ENCODE data around the gene NAB1.

The NAB1 gene

DNA sequence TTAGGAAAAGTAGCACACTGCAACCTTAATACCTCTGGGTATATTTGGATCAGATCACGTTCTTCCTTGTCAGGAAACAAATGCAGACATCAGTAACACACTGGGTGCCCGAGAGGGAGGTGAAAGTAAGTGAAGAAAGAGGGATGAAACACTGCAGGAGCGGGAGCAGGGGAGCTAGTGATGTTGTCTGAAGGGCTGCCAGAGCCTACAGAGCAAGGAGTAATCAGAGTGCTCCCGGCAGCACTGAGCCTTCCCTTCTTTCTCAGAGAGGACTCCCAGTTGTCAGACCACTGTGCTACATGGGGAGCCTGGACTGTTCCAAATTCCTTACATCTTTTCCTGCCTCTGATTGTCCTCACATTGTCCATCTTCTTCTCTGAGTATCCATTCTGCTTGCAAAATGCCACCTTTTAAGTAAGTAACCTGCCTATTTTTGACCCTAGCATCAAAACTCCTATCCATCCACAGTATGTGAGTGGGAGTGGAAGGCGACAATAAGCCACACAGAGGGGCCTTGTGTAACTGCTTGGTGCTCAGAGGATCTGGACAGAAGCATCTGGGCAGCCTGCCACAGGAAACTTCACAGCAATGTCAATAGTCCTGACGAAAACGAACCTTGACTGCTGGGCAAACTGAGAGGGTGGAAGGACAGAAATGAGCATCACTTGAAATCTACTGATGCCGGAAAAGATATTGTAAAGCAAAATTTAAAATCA is 10.8 kb upstream of the NAB1 start:
- peak; percentile 85 for DNase-seq (ENCODE audit: low spot score)

DNA sequence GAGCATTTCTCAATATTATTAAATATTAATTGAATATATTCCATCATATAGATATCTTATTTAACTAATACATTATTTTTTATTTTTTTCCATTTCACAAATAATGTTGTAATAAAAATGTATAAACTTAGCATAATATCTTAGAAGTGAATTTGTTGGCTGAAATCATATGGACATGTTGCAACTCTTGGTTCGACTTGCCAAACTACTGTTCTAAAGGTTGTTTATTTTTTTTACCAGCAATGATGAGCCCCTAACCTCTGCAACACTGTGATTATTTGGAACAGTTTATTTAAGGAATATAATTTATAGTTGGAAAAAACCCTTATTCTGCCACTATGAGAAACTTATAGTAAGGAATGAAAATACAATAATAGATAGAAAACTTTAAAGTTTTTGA is 8.8 kb upstream of the NAB1 start:
- DNase-seq (ENCODE audit: low spot score), result no peak

DNA sequence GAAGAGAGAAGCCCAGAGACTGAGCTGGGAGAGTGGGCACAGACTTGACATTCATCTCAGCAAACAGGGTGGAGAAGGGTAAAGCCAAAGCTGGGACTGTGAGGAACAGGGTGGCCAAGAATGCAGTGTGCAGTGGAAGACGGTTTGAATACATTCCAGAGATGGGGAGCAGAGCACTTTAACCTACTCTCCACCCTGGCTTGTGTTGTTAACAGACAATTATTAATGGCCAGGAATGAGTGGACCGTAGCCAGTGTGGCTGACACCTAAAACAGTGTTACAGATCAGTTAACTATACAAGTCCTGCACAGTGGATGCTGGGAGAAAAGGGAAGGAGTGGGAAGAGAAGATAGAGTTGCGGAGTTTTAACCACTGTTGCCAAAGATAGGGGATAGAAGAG is 7.4 kb upstream of the NAB1 start:
- DNase-seq (ENCODE audit: low spot score), result no peak

DNA sequence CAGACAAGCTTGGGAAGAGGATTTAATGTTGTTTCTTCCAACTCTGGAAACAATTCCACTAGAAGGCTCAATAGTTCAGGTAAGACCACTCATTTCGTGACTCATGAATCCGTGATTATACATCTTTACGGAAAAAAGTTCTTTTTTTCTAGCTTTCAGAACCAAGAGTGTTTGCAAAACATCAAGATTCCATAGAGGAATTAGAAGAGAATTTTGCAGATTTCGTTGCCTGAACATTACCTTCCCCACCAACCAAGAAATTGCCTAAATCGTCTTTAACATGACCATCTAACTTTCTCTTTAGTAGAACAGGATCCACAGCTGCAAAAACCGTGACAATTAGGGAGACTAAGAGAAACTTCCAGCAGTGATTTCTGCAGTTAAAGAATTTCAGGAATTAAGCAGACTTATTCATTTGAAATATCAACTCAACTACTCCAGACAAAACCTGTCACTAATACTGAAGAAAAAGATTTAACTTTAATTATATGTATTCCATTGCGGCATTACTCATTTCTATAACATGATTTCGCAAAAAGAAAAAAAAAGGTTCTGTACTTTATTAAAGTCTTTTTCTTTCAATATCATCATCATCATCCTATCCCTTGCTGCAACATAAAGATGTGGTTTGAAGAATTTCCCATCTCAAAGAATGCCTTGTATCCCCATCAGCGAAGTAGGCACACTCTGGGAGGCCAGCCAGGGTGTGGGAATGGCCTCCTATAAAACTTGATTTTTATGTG is 1.9 kb upstream of the NAB1 start:
- peak; percentile 49 for DNase-seq (ENCODE audit: low spot score)

DNA sequence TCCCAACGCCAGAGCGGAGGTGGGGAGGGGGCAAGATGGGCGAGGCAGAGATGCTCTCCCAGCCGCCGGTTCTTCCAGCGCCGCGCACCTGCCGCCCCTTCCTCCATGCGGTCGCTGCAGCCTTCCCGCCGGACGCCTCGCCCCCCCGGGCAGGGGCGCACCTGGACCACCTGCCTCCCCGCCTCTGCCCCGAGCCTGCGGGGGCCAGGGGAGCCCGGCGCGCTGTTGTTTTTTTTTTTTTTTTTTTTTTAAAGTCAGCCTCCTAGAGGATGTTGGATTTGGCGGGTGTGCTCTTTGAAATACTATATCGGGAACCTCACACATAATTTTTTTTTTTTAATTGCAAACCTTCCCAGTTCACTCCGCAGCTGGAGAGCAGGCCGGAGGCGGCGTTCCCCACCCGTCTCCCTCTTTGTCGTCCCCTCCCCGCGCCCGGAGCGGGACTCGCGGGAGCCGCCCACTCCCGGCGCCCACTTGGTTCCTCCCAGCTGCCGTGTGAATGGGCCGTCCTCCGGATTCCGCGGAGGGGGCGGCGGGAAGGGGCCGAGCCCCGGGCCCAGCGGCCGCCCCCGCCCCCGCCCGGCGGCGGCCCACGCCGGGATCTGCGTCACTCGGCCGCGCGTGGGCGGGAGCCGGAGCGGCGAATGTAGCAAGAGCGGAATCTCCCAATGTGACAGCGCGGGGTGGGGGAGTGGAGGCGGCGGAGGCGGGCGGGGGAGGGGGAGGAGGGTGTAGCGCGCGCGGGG is 421 bp upstream of the NAB1 start:
- DNase-seq (ENCODE audit: low spot score), result peak; percentile 95

DNA sequence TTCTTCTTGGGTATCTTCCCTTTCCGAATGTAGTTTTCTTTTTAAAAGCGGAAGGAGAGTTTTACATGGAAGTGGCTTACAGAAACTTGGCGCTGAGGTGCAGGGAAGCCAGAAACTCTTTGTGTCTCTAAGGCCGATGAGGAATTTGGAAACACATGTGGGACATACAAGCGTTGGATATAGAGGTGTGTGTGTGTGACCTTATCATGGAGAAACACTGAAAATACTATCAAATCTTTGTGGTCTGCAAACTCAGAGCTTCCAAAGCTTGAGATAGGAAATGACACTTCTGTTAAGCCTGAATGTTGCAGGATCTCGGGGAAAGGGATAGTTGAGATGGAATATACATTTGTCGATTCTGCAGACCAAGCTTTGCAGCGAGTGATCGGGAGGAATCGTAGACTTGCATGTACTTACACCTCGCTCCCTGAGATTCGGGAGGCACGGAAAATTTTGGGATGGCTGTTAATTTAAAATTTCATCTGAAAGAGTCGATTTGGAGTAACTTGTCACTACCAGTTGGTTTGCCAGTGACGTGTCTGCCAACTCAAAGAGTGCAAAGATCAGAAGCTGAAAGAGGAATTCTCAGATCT is 1.0 kb downstream of the NAB1 start:
- peak; percentile 65 for DNase-seq (ENCODE audit: low spot score)

DNA sequence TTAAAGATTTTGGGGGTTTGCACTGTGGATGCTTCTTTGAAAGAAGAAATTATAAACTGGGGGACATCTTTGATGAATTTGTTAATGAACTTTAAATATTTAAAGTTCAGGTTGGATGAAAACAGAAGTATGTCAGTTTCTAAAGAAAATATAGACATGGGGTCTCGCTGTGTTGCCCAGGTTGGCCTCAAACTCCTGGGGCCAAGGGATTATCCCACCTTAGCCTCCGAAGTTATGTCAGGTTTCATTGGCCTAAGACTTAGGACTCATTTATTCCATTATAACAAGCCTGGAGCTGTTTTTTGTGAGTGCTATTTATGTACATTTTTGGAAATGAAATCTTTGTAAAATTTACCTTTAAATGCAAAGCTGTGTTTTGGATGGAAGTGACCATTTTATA is 2.5 kb downstream of the NAB1 start:
- DNase-seq (ENCODE audit: low spot score), result no peak

DNA sequence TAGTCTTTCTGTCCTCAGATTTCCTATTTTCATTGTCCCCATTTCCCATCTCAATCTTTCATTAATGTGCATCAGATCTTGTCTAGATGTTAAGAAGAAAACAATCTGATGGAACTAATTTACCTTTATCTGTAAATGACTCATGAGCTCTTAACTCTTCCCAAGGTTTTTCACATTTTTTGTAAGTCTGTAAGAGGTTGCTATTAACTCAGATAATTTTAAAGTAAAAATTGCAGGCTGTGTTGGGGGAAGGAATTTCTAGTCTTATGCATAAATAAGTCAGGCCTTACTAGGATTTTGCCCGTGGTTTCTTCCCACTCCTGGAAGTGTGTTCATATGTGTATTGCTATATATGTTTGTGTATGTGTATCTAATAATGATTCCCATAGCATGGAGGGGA is 4.3 kb downstream of the NAB1 start:
- DNase-seq (ENCODE audit: low spot score), result no peak

DNA sequence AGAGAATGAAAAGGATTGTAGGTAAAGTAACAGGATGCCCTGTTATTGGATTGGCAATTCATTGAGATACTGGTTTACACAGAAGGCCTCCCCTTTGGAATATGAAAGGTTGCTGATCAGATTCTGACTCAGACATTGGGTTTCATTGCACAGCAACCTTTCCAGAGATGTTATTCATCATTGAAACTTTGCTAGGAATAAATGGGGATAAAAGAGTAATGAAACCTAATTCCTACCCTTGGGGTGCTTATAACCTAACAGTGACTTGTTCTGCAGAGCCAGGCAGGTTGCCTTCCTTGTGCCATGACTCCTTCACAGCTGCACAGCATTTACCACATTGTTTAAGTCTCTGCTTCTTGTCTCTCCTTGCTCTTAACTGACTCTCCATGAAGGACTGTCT is 5.0 kb downstream of the NAB1 start:
- DNase-seq (ENCODE audit: low spot score), result no peak

DNA sequence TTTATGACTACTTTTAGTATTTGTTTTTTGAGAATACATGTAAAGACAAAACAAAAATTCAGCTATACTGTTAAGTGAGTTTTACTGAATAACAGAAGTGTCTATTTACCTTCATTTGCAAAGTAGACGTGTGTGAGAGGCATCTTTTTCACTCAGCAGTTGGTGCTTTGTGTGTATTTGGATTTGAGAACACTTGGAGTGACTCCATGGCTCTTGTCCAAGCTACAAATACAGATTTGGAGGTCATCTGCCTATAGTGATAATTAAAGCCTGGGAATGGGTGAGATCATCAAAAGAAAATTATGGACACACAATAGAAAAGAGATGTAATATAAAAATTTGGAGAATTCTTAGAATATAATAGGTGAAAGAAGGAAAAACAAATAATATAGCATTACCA is 6.2 kb downstream of the NAB1 start:
- DNase-seq (ENCODE audit: low spot score), result no peak

DNA sequence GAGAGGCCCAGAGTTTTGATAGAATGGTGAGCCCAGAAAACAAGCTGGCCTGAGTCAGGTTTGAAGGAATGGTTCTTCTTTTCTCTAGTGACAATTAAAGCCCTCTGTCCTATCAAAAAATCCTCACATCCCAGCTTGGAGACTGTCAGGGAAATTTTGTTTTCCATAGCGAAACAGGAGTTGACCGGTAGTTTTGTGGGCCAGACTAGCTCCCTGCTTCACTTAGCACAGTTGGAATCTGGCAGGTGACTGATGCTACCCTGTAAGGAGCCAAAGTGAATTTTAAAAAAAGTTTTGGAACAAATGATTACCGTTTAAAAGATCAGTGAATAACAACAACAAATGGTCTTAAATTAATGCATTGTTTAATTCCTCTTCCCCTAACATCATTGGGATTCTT is 6.7 kb downstream of the NAB1 start:
- DNase-seq (ENCODE audit: low spot score), result no peak

DNA sequence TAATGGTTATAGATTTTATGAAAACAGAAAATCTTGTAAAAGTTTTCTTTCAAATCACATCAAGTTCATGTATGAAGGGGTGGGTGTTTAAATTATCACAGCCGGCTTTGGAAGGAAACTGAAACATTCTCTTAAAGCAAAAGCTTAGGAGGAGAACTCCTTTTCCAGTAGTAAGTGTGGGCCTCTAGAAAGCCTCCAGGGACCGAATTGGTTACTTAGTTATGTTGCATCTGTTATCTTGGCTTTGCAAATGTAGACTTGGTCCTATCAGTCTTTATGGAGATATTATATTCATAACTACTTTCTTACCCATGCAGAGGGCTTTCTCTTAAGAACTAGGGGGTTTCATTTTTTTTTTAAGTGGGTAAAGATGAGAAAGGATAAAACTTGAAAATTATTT is 7.4 kb downstream of the NAB1 start:
- no peak for DNase-seq (ENCODE audit: low spot score)

DNA sequence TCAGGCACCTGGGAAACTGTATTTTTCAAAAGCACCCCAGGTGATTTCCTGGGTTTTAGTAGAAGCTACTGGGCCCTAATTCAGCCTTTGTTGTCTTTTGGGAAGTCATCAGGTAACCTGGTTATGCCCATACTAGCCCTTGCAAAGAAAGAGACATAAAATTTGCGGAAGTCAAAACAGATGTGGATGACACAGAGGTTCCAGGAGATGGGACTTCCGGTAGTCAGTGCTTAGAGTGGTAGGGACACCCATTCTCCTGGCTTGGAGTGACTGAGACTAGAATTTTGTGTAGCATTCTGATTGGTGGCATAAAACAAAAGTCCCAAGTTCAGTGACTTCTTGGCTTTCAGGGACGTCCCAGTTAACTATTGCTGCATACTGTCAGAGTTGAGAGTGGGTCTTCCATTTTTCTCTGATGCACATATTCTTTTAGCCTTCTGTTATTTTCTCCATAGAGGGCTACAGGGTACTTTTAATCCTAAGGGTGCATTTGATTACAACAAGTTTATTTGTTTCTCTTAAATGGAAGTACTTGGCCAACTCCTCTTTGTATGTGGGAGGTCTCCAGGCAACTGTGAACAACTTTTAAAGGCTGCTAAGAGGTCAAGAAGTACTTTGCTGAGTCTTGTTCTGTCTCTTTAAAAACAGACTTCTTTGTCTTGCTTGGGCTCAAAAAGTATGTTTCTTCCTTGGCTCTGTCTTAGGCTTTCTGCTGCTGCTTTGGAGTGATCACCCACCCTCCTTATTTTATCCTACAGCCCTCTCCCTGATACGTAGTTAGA is 8.8 kb downstream of the NAB1 start:
- DNase-seq (ENCODE audit: low spot score), result no peak

DNA sequence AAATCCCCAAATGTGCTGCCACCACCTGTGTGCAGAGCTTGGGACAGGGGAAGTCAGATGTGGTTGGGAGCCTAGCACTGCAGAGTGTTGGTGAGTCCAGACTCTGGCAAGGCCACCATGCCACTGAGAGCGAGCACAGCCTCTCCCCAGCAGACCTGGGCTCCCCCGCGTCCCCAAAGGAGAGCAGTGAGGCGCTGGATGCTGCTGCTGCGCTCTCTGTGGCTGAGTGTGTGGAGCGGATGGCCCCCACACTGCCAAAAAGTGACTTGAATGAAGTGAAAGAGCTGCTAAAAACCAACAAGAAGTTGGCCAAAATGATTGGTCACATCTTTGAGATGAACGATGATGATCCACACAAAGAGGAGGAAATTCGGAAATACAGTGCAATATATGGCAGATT is 10.7 kb downstream of the NAB1 start:
- DNase-seq (ENCODE audit: low spot score), result no peak

DNA sequence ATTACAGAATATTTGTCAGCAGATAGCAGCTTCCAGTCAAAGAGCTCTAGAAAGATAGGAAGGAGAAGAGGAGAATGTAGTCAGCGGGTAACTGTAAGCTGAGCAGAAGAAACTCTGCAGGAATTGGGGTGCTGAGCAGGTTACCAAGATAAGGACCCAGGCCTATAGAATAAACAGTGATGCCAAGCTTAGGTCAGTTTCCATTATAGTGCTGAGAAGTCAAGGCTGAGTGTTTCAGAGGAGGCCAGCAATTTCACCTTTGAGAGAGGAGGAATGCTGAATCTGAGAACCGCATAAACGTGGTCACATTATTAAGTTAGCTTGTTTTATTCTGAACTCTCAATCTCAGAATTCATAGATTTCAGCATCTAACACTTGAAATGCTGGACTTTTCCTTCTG is 13.9 kb downstream of the NAB1 start:
- no peak for DNase-seq (ENCODE audit: low spot score)

DNA sequence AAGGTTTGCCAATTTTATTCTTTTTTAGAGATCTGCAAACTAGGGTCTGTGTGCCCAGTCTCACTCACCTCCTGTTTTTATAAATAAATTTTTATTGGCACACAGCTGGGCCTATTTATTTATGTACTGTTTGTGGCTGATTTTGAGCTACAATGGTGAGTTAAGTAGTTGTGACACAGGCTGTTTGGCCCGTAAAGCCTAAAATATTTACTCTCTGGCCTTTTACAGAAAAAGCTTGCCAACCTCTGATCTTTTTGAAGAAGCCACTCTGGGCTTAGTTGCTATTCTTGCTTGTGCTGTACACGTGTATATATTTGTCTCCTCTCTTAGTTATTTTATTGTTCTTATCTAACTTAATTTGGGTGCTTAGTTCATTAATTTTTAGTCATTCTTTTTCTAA is 14.5 kb downstream of the NAB1 start:
- no peak for DNase-seq (ENCODE audit: low spot score)

DNA sequence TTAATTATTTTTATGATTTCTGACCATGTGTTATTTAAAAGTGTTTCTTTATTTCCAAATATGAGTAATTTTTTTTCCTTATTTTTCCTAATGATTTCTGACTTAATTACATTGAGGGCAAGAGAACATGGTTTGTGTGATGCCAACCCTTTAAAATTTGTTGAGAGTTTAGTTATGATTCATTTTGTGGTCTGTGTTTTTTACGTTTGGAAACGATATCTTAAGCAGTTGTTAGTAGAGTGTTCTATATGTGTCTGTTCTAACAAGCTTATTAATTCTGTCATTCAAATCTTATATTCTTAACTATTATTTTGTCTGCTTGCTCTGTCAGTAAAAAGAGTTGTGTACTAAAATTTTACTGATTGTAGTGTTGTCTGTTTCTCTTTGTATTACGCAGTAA is 15.0 kb downstream of the NAB1 start:
- DNase-seq (ENCODE audit: low spot score), result no peak

DNA sequence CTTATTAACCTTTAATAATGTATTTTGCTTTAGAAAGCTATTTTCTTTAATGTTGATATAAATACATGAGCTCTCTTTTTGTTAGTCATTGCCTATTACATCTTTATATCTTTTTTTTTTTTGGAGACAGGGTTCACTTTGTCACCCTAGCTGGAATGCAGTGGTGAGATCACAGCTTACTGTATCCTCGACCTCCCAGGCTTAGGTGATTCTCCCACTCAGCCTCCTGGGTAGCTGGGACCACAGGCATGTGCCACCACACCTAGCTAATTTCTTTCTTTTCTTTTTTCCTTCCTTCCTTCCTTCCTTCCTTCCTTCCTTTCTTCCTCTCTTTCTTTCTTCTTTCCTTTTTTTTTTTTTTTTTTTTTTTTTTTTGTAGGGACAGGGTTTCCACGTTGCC is 15.4 kb downstream of the NAB1 start:
- DNase-seq (ENCODE audit: low spot score), result no peak

DNA sequence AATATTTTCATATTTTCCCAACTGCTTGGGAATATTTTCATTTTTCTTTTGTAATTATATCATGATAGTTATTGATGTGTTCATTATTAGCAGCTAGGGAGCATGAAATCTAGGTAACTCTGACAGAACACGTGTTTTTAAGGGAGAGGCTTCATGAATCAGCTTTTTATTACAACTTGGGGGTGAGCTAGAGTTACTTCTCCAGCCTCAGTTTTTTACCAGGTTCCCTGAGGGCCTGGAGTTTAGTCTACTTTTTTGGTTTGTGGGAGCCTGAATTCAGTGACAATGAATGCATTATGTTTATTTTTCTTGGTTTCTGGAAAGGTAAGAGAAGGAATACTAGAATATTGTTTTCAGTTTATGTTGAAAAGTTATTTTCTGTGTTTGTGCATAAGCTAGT is 18.0 kb downstream of the NAB1 start:
- no peak for DNase-seq (ENCODE audit: low spot score)

DNA sequence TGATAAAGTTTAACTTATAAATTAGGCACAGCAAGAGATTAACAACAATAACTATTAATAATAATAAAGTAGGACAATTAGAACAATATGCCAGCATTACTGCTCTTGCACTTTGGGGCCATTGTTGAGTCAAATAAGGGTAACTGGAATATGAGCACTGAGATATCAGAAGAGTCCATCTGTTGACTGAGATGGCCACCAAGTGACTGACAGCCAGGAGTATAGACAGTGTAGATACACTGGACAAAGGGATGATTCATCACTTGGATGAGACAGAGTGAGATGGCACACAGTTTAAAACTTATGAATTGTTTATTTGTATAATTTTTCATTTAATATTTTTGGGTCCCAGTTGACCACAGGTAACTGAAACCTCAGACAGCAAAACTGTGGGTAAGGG is 20.0 kb downstream of the NAB1 start:
- peak; percentile 44 for DNase-seq (ENCODE audit: low spot score)

DNA sequence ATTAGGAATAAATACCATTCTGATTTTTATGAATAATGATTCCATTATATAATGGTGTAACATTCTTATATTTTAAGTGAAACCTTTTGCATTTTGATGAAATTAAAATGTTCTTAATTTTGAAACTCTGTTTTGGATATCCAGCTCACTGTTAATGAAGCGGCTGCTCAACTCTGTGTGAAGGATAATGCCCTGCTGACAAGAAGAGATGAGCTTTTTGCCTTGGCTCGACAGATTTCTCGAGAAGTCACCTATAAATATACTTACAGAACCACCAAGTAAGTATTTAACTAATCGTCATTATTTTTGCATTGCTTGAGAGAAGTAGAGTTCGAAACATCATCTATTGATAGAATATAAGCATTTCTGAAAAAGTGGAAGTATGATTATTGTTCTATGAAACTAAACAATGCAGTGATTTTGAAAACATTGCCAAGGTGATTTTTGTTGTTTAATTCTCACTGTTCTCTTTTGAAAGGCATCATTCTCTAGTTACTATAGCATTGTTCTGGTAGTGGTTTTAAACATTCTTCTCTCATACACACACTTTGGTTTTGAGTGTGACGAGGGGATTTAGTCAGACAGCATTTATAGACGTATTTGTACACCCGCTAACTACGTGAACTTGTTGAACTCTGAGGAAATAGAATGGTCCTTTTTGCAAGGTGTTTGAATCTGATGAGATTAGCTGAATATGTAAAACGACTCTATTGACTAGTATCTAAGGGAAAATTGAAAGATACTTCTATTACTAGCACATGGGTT is 21.5 kb downstream of the NAB1 start:
- DNase-seq (ENCODE audit: low spot score), result no peak

Measured in globus pallidus (tissue), 1 donor.